Hepatocyte (in vitro differentiated cells): ENCODE data around the gene CRISP2.

ENCODE experiments used
- CTCF ChIP-seq: fragments of 200-600 bp; sonication (generic); IDR thresholded peaks from 2 replicates; pipeline ENCODE4 v1.5.1; 2016; ENCODE audit warnings: antibody characterized with exemption, mild to moderate bottlenecking; ENCODE audit not compliant: poor library complexity
- EZH2 ChIP-seq: fragments of 200-600 bp; sonication (generic); IDR thresholded peaks from 2 replicates; pipeline ENCODE4 v1.6.1; 2016; ENCODE audit warnings: antibody characterized with exemption, mild to moderate bottlenecking, borderline replicate concordance
- EZH2phosphoT487 ChIP-seq: fragments of 200-600 bp; sonication (generic); IDR thresholded peaks from one replicate; pipeline ENCODE4 v1.6.1; 2018; ENCODE audit warnings: antibody characterized with exemption, mild to moderate bottlenecking, low read depth, moderate library complexity; ENCODE audit not compliant: unreplicated experiment, severe bottlenecking

GRCh38 chr6:49647476-49647875 is 65.9 kb downstream of the CRISP2 start:
- TF ChIP-seq CTCF (no peak), EZH2phosphoT487 (no peak), EZH2 (no peak)
